GM21423 (cell line): ENCODE data around the gene LRRTM1.

Source experiments
- ATAC-seq: cut with Tn5 transposase; IDR thresholded peaks from one replicate; pipeline ENCODE4 v1.9.1; 2021; ENCODE audit warnings: mild to moderate bottlenecking, moderate library complexity; ENCODE audit not compliant: unreplicated experiment

LRRTM1 gene

DNA sequence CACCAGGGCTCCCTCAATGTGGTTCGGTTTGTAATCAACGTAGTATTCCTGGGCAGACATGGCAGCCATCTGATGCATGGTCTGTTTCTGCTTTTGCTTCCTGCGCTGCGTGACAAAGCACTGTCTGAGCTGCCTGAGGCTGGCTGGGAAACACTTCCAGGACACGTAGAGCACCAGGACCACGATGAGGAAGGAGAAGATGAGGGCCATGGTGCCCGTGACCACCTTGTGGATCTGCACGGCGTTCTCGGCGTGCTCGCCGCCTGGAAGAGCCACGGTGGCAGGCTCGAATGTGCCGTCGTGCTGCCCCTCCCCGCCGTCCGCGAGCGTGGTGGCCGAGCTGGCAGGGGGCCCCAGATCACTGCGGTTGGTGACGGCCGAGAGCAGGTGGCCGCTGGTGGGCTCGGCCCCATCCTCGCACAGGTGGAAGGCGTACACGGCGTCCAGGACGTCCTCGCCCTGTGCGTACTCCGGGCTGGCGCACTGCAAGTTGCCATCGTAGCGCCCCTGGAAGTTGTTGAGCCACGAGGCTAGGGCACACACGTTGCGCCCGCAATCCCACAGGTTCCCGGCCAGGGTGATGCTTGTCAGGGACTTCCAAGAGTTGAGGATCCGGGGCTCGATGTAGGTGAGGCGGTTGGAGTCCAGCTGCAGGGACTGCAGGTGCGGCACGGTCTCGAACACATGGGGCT lies 2.1 kb downstream of the LRRTM1 start:
- no peak for ATAC-seq

- ATAC-seq, result no peak
Observed at GRCh38 chr2:80302001-80302313, 2.6 kb downstream of the LRRTM1 start.

DNA sequence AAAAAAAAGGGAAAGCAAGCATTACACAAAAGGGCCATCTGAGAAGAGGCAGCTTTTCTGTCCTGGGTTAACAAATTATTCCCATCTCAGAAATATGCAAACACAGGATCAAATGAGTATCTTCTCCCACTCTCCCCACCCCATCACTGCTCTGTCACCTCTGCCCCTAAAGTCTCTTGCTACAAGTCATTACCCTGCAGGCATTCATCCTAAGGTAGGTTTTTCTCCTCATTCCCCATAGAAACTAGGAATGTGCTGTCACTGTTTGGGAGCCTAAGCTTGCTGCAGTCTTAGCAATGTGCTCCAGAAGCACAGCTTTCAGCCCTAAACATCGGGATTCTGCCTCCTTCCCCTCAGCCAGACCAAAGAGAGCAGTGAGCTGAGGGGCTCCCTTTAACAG lies 3.6 kb downstream of the LRRTM1 start:
- ATAC-seq, result no peak

GRCh38 chr2:80300346-80300745 lies 4.2 kb downstream of the LRRTM1 start:
- ATAC-seq, result no peak

DNA sequence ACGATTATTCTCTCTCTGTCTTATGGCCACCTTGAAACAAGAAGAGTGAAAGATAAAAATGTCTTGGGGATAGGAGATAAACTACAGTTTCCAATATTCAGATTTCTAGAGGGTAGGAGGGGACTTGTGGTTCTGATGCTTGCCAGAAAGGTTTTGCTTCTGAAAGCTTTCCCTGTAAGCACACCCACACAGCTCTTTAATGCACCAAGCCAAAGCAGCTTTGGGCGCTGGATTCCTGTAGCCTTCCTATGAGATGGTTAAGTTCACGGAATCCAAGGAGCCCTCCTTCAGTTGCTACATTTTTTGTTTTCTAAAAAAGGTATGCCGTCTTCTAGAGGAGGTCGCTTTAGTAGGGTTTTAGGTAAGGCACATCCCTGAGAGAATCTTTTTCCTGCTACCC lies 4.9 kb downstream of the LRRTM1 start:
- ATAC-seq, result no peak

DNA sequence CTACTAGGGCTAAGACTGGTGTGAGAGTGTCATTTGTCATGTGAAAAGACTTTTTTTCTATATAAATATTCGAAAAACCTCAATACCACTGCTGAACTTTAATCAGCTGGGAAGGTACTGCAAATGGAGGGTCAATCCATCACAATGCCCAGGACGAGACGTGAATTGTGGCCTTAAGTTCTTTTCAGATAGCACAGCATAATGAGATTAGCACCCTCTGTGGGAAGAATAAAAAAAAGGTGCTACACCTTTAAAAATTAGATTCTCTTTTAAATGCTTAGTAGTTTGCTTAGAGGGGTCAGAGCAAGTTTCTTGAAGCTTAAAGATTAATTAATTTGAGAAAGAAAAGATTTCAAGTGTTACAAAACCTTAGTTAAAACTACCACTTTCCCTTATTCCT lies 5.6 kb downstream of the LRRTM1 start:
- ATAC-seq, result no peak

GRCh38 chr2:80293039-80293438 lies 11.5 kb downstream of the LRRTM1 start:
- ATAC-seq, result no peak

- ATAC-seq, result no peak
Observed at GRCh38 chr2:80292474-80292873, 12.1 kb downstream of the LRRTM1 start.

DNA sequence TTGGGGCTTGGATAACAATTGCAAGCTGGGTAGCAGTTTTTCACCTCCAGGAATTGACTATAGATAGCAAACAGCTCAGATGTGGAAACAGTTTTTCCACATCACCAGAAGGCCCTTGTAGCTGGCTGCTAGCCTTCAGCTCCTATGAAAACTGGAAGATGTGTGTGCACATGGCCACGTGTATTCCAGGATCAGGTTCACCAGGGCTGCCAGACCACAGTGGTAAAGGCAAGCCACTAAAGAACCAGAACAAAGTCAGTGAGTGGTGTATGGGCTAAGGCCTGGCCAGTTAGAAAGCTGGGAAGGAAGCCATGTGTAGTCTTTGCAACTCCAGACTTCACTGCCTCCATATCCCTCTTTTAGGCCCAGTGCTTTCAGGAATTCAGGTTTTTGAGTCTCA lies 12.9 kb downstream of the LRRTM1 start:
- ATAC-seq, result no peak

DNA sequence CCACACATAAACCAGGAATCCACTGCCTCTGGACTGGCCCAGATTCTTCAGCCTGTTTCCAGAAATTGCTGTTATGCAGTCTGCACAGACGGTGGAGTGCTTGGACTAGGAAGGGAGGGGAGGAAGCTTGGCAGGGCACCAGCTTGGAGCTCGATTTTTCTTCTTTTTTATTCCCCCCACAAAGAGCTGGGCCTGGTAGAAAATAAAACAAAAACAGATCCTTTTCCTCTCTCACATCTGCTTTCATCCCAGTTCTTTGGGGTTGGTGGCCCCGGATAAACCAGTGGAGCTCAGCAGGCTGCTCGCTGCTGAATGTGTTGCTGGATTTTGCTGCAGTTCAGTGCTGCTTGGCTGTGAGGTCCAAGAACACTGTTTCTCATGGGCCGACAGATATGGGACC lies 16.0 kb downstream of the LRRTM1 start:
- no peak for ATAC-seq

- ATAC-seq, result no peak
Observed at GRCh38 chr2:80281049-80281448, 23.5 kb downstream of the LRRTM1 start.

GRCh38 chr2:80280598-80280997 lies 24.0 kb downstream of the LRRTM1 start:
- ATAC-seq, result no peak

DNA sequence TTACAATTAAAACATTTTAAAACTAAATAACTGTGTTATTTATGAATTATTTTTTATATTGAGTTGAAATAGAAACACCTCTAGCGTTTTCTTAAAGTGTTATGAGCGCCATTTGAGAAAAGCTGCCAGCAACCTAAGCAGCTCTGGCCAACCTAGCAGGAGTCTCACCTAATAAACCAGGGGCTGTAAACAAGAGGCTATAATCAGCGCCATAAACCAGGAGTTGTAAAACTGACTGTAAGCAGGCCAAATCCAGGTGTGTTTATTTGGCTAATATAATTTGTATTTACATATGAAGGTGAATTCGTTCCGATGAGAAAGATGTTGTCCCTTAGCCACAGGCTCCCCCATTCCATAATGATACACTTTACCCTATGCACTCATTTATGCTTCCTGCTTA lies 34.7 kb downstream of the LRRTM1 start:
- ATAC-seq, result no peak

DNA sequence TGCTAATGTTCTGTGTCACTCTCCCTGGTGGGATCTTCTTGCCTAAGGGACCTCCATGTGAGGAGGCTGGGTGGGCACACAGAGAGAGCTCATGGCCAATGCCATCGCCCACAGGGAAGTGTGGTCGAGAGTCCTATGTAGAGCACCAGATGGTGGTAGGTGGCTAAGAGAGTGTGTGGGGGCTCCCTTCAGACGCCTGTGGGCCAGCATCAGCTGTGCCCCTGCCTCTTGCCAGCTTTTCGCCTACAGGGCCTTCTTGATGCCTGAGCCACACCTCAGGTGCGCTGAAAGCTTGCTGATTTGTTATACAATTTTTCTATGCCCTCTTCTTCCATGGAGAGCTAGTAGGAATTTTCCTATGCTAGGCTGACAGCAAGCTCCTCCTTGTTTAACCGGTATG lies 38.3 kb downstream of the LRRTM1 start:
- no peak for ATAC-seq

DNA sequence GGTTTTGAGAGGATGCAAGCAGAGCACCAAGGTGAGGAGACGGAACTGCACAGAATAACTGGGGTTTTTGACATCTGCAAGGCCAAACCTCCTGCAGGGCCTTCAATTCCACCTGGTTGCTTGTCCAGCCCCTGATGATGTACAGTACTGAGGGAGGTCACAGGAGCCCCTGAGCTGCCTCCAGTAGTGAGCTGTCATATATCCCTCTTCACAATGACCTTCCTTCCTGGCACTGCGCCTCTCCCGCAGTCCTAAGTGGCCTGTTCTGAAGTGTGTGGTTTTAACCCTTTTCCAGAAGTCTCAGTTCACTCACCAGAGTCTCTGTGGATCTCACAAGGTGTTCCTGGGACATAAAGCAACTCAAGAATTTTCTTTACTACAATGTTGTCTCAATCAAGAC lies 45.3 kb downstream of the LRRTM1 start:
- no peak for ATAC-seq

DNA sequence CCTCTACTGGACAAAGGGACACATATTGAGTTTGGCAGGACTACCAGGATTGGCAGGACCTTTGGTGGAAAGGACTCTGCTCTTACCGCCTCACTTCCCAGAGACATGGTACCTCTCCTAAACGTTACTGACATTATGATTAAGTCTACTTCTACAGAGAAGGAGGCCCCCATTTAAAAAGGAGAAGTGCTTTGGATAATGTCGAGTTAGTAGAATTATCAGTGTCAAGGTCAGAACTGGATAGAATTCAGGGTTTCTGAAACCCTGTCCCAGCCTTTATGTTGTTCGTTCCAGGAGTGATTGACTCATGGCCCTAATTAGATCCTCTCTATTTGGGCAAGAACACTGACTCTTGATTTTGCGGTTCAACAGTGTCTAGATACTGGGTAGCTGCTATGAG lies 45.8 kb downstream of the LRRTM1 start:
- ATAC-seq, result no peak

DNA sequence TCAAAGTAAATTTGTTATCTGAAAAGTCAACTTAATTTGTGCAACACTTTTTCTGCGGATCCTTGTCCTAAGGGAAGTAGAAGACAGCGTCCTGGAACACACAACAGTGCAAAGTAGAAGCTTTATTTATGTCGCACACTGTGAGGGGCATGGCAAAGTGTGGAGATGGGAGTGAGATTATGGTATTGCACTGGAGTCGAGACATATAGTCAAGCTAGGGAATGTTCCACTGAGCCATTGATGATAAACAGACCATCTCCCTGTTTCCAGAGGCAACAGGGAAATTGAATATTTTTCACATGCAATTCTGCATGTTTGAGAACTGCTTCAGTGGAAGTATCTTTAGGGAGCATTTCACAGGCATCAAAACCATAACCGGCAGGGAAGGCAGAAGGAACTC lies 46.2 kb downstream of the LRRTM1 start:
- no peak for ATAC-seq

DNA sequence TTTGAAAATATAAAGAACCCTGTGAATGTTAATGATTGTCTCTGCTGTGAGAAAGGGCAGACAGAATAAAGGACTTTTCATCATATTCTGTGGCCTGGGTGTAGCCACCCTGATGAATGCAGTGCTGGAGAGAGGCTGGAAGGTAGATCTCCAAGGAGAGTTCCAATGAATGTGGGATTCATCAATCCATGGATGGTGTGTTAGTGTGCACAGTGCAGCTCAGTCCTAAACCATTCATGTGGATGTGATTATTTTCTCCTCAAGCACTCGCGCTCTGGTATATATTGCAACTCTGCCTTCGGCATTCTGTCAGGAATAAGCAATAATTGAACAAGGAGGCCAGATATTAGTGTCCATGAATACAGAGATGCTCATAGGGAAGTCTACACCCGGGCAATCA lies 47.1 kb downstream of the LRRTM1 start:
- ATAC-seq, result no peak

DNA sequence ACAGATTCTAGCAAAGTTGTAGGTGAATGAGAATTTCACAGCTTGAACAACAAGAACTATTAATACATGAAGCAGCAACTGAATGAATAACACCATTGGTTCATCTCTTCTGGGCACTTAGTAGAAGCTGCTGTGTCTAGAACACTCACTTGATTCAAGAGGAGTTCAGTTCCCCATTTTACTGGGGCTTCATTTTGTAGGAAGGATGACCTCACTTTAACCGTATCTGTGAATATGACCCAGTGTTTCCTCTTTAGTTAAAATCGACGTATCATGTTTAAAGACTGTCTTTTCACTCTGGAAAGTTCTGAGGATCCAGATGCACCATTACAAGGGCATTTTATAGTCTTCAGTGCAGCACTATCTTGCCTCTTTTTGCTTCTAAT lies 47.8 kb downstream of the LRRTM1 start:
- no peak for ATAC-seq

DNA sequence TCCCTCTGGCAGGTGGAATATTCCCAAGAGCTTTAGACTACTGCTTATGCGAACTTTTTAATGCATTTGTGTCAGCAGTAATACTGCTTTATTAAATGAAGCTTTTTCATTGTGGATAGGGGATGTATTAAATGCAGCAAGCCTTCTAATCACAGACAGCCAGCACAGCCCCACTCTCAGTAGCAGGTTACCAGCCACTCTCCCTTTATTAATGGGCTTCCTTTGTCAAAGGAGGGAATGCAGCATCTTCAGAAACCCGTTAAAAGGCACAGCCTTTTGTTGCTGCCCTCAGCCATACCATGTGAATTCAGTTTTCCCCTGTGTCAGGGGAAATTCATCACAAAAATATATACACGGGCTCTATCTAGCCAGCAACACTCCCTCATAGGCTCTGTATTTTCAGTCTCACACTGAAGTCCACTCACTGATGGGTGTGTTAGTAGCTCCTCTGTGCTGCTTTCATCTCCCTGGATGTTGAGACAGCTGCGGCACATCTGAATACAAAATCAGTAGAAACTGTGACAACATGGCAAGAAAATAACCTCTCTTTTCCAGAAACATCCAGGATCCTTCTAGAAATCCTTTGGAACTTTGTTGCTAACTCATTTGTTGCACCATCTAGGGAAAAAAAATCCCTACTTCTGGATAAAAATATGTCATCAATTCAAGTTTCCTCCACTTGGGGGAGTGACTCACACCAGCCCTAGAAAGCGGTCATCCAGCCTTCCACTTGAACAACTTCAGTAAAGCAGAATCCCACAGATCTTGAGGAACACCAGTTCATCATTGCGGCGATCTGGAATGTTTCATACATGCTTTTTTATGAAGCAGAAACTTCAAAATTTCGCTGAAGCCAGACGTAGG lies 48.4 kb downstream of the LRRTM1 start:
- ATAC-seq, result no peak

GRCh38 chr2:80252294-80252986 lies 52.1 kb downstream of the LRRTM1 start:
- ATAC-seq, result no peak
